ENCODE measurements around the gene PRELID3B.

PRELID3B gene

GRCh38 chr20:58997141-58997770 lies 45.3 kb downstream of the PRELID3B start:
- peaks cover 20% of the 10 kb centered on the region; the same call in 1 of the 2 replicates for H4K20me1 ChIP-seq
- no peaks in the 10 kb centered on the region for H3K4me1 ChIP-seq
- H3K4me2 ChIP-seq = no peak overlapping the region
- H3K36me3 ChIP-seq = peaks cover 63% of the 10 kb centered on the region
- no peaks in the 10 kb centered on the region for H3K9me3 ChIP-seq
- no peak overlapping the region for H3K9ac ChIP-seq
- no peak overlapping the region for H3K27ac ChIP-seq
- TF ChIP-seq Cebpa-rat (IDR thresholded peaks at IDR 0.05) = no peak
- H3K4me3 ChIP-seq = no peak overlapping the region
- no peaks in the 10 kb centered on the region for H3K27me3 ChIP-seq

- Histone ChIP-seq H3K9me3 (no peaks in the 10 kb centered on the region), H3K4me2 (no peak overlapping the region), H3K36me3 (peaks cover 73% of the 10 kb centered on the region), H3K27ac (no peak overlapping the region), H3K27me3 (no peaks in the 10 kb centered on the region), H3K4me3 (no peak overlapping the region), H4K20me1 (peaks cover 20% of the 10 kb centered on the region; the same call in 1 of the 2 replicates), H3K4me1 (no peaks in the 10 kb centered on the region), H3K9ac (no peak overlapping the region)
- TF ChIP-seq Cebpa-rat (IDR thresholded peaks at IDR 0.05) = no peak
These were observed 46.4 kb downstream of the PRELID3B start for GRCh38 chr20:58996226-58996611.

GRCh38 chr20:58995461-58996225 lies 46.9 kb downstream of the PRELID3B start:
- Histone ChIP-seq H4K20me1 (peaks cover 20% of the 10 kb centered on the region; the same call in 1 of the 2 replicates), H3K4me2 (no peak overlapping the region), H3K4me1 (no peaks in the 10 kb centered on the region), H3K9me3 (no peaks in the 10 kb centered on the region), H3K4me3 (no peak overlapping the region), H3K27me3 (no peaks in the 10 kb centered on the region), H3K36me3 (peaks cover 73% of the 10 kb centered on the region), H3K9ac (no peak overlapping the region), H3K27ac (no peak overlapping the region)
- TF ChIP-seq Cebpa-rat (IDR thresholded peaks at IDR 0.05) = no peak

DNA sequence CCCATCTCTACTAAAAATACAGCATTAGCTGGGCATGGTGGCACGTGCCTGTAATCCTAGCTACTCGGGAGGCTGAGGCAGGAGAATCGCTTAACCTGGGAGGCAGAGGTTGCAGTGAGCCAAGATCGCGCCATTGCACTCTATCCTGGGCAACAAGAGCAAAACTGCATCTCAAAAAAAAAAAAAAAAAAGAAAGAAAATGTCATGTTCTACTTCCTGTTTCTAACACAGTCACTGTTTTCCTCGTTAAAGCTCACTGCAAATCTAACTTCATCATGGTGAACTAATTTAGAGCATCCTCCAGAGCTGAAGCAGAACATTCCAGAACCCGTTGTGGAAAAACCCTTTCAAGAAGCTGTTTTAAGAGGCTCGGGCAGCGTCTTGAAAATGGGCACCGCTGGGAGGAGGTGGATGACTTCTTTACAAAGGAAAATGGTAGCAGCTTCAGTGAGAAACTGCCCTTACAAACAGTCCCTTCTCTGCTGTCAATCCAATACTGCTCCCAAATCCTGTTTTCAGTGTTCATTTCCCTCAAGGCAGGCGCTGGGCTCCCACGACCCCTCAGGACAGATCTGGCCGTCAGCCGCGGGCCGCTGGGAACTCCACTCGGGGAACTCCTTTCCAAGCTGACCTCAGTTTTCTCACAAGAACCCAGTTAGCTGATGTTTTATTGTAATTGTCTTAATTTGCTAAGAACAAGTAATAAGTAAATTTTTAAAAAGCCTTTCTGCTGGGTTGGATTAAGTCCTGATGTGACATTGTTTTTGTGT lies 48.0 kb downstream of the PRELID3B start:
- Histone ChIP-seq H3K4me2 (no peak overlapping the region), H3K9me3 (no peaks in the 10 kb centered on the region), H3K27ac (no peak overlapping the region), H3K9ac (no peak overlapping the region), H3K4me1 (no peaks in the 10 kb centered on the region), H4K20me1 (peaks cover 20% of the 10 kb centered on the region; the same call in 1 of the 2 replicates), H3K27me3 (no peaks in the 10 kb centered on the region), H3K4me3 (no peak overlapping the region), H3K36me3 (peaks cover 83% of the 10 kb centered on the region)
- TF ChIP-seq Cebpa-rat (IDR thresholded peaks at IDR 0.05) = no peak

- no peaks in the 10 kb centered on the region for H3K27me3 ChIP-seq
- H3K9me3 ChIP-seq = no peaks in the 10 kb centered on the region
- H3K36me3 ChIP-seq = peaks cover 93% of the 10 kb centered on the region
- no peak overlapping the region for H3K4me2 ChIP-seq
- no peak overlapping the region for H3K4me3 ChIP-seq
- TF ChIP-seq Cebpa-rat (IDR thresholded peaks at IDR 0.05) = no peak
- no peaks in the 10 kb centered on the region for H3K4me1 ChIP-seq
- H3K27ac ChIP-seq = no peak overlapping the region
- H4K20me1 ChIP-seq = peaks cover 20% of the 10 kb centered on the region; the same call in 1 of the 2 replicates
- no peak overlapping the region for H3K9ac ChIP-seq
These were observed 49.0 kb downstream of the PRELID3B start for GRCh38 chr20:58993332-58994248.

- H3K27ac ChIP-seq = no peak overlapping the region
- H3K36me3 ChIP-seq = peaks cover 100% of the 10 kb centered on the region
- no peak for TF ChIP-seq Cebpa-rat (IDR thresholded peaks at IDR 0.05)
- H3K4me1 ChIP-seq = no peaks in the 10 kb centered on the region
- H3K27me3 ChIP-seq = no peaks in the 10 kb centered on the region
- H3K9ac ChIP-seq = no peak overlapping the region
- no peak overlapping the region for H3K4me3 ChIP-seq
- H3K4me2 ChIP-seq = no peak overlapping the region
- peaks cover 27% of the 10 kb centered on the region for H4K20me1 ChIP-seq
- no peaks in the 10 kb centered on the region for H3K9me3 ChIP-seq
These were observed 49.7 kb downstream of the PRELID3B start for GRCh38 chr20:58992911-58993310.

- Histone ChIP-seq H3K9me3 (no peaks in the 10 kb centered on the region), H3K36me3 (peaks cover 100% of the 10 kb centered on the region), H3K4me1 (no peaks in the 10 kb centered on the region), H4K20me1 (peaks cover 39% of the 10 kb centered on the region), H3K4me2 (no peak overlapping the region), H3K27ac (no peak overlapping the region), H3K9ac (no peak overlapping the region), H3K4me3 (no peak overlapping the region), H3K27me3 (no peaks in the 10 kb centered on the region)
- TF ChIP-seq Cebpa-rat (IDR thresholded peaks at IDR 0.05) = no peak
These were observed 50.9 kb downstream of the PRELID3B start for GRCh38 chr20:58991715-58992114.

GRCh38 chr20:58990651-58991445 lies 51.7 kb downstream of the PRELID3B start:
- Histone ChIP-seq H3K27ac (no peak overlapping the region), H3K9ac (no peak overlapping the region), H3K4me1 (no peaks in the 10 kb centered on the region), H3K9me3 (no peaks in the 10 kb centered on the region), H3K27me3 (no peaks in the 10 kb centered on the region), H3K4me2 (no peak overlapping the region), H3K4me3 (no peak overlapping the region), H4K20me1 (peaks cover 47% of the 10 kb centered on the region), H3K36me3 (peaks cover 100% of the 10 kb centered on the region)
- TF ChIP-seq Cebpa-rat (IDR thresholded peaks at IDR 0.05) = no peak
